B cell (primary cell): Measurements from ENCODE around the gene GPR142. TPM values are rescaled to one million over a fixed set of nuclear protein-coding genes. Genes with fewer than 3 reads are reported as not detected.

Source experiments
- ATAC-seq: fragments of 200-7000 bp; cut with Tn5 transposase; one replicate; pipeline ENCODE4 v1.10.0; 2021; ENCODE audit warnings: low read depth, mild to moderate bottlenecking, moderate number of reproducible peaks, moderate library complexity
- CTCF ChIA-PET: fragments of 350-600 bp; sonication (Branson Sonifier 250); formaldehyde crosslinking; loops from one replicate; lab custom pipeline; 2021; ENCODE audit warnings: antibody characterized with exemption, inconsistent platforms; lab: Charles Lee
- POLR2A ChIA-PET: fragments of 350-600 bp; sonication (Branson Sonifier 250); formaldehyde crosslinking; loops from one replicate; lab custom pipeline; 2021; ENCODE audit warnings: antibody characterized with exemption; lab: Charles Lee
- DNase-seq: peaks from one replicate; pipeline ENCODE4 v3.0.0; 2013
- H2AFZ ChIP-seq: 2 replicates; pipeline ENCODE4 v1.6.1; 2012; ENCODE audit warnings: mild to moderate bottlenecking, low read depth, low read length; ENCODE audit not compliant: insufficient read depth, poor library complexity, severe bottlenecking
- H3K27ac ChIP-seq, 2 donors: 1 replicate in 1 of 2; 2 replicates in 1 of 2; pipeline ENCODE4 v1.5.1; 2012 to 2013; ENCODE audit warnings: low read length in 2 of 2, mild to moderate bottlenecking in 2 of 2, moderate library complexity in 1 of 2
- H3K27me3 ChIP-seq, 4 experiments: fragments of 200-600 bp in 1 of 4; sonication (generic) in 1 of 4; replicated peaks in 1 of 4; 1 replicate in 2 of 4; 2 replicates in 2 of 4; pipeline versions ENCODE4 v1.6.1 to v1.7.0; 2013 to 2016; ENCODE audit warnings: low read length in 3 of 4, mild to moderate bottlenecking in 2 of 4, mixed read lengths in 1 of 4, moderate library complexity in 1 of 4; ENCODE audit not compliant: insufficient read depth in 4 of 4, control insufficient read depth in 3 of 4; ENCODE audit errors: control extremely low read depth in 1 of 4
- H3K36me3 ChIP-seq, 2 experiments: replicated peaks in 1 of 2; 1 replicate in 1 of 2; 2 replicates in 1 of 2; pipeline versions ENCODE4 v1.6.1 to v1.7.1; 2013; ENCODE audit warnings: low read length in 1 of 2; ENCODE audit not compliant: insufficient read depth in 2 of 2, control insufficient read depth in 1 of 2; ENCODE audit errors: control extremely low read depth in 1 of 2, extremely low read depth in 1 of 2
- H3K4me1 ChIP-seq, 2 donors: fragments of 200-600 bp in 1 of 2; sonication (generic) in 1 of 2; 1 replicate in 1 of 2; 2 replicates in 1 of 2; pipeline versions ENCODE4 v1.5.1 to v1.6.1; 2013 to 2017; ENCODE audit warnings: low read length in 2 of 2; ENCODE audit not compliant: control insufficient read depth in 2 of 2, insufficient read depth in 2 of 2
- H3K4me2 ChIP-seq: replicated peaks from 2 replicates; pipeline ENCODE3; 2012; ENCODE audit warnings: mild to moderate bottlenecking, low read depth, low read length; ENCODE audit not compliant: poor library complexity, severe bottlenecking
- H3K4me3 ChIP-seq, 5 experiments: fragments of 200-600 bp in 1 of 5; sonication (generic) in 1 of 5; 1 replicate in 3 of 5; 2 replicates in 2 of 5; pipeline versions ENCODE4 v1.5.1 to v1.7.0; 2011 to 2016; ENCODE audit warnings: low read length in 4 of 5, mild to moderate bottlenecking in 4 of 5, low read depth in 2 of 5, control low read depth in 1 of 5, moderate library complexity in 1 of 5; ENCODE audit not compliant: insufficient read depth in 1 of 5; ENCODE audit errors: control extremely low read depth in 1 of 5, extremely low read depth in 1 of 5
- H3K79me2 ChIP-seq: fragments of 200-600 bp; sonication (generic); one replicate; pipeline ENCODE4 v1.6.0; 2016; ENCODE audit warnings: low read length; ENCODE audit not compliant: control insufficient read depth, insufficient read depth
- H3K9ac ChIP-seq: fragments of 200-600 bp; sonication (generic); 2 replicates; pipeline ENCODE4 v1.6.1; 2017; ENCODE audit warnings: mild to moderate bottlenecking, low read length, moderate library complexity
- H3K9me3 ChIP-seq, 3 donors: one replicate each; pipeline versions ENCODE4 v1.6.1 to v1.7.1; 2013; ENCODE audit warnings: low read length in 2 of 3; ENCODE audit not compliant: control insufficient read depth in 2 of 3, insufficient read depth in 1 of 3; ENCODE audit errors: control extremely low read depth in 1 of 3
- H4K20me1 ChIP-seq: 2 replicates; pipeline ENCODE4 v1.6.0; 2012; ENCODE audit warnings: mild to moderate bottlenecking, low read length; ENCODE audit not compliant: insufficient read depth, control insufficient read depth, poor library complexity, severe bottlenecking
- H3K27ac Mint-ChIP-seq: one replicate; pipeline ENCODE4 v1.8.0; 2021; ENCODE audit warnings: mixed read lengths
- H3K27me3 Mint-ChIP-seq: one replicate; pipeline ENCODE4 v1.8.0; 2021; ENCODE audit warnings: mixed read lengths
- H3K4me1 Mint-ChIP-seq: one replicate; pipeline ENCODE4 v1.8.0; 2021; ENCODE audit warnings: mixed read lengths
- H3K4me3 Mint-ChIP-seq: one replicate; pipeline ENCODE4 v1.8.0; 2021; ENCODE audit warnings: mixed read lengths
- H3K9me3 Mint-ChIP-seq: one replicate; pipeline ENCODE4 v1.8.0; 2022; ENCODE audit warnings: mixed read lengths; ENCODE audit not compliant: insufficient read depth
- EZH2 ChIP-seq: IDR thresholded peaks from 2 replicates; pipeline ENCODE4 v1.6.1; 2012; ENCODE audit warnings: borderline replicate concordance, low read depth, mild to moderate bottlenecking, moderate library complexity, low read length; ENCODE audit not compliant: insufficient read depth, poor library complexity, severe bottlenecking
- WGBS: methylation state at CpG from one replicate; pipeline ENCODE4 v1.1.5; 2013; ENCODE audit warnings: missing lambda C conversion rate; ENCODE audit not compliant: insufficient coverage; 5-methylcytosine and 5-hydroxymethylcytosine counted together
- intact Hi-C: fragments of 100-400 bp; cut with micrococcal nuclease; formaldehyde crosslinking; loops from one replicate; pipeline ENCODE4 v1.10.0; 2022
- polyA plus RNA-seq: library from polyadenylated mRNA; depleted of rRNA; stranded (reverse); fragments of >200 nt; gene quantifications from 2 replicates; pipeline ENCODE4 v1.2.3, GENCODE V29; 2012
- total RNA-seq, 2 donors: library from RNA; stranded (reverse); fragments of 120-200 nt in 1 of 2; gene quantifications; 1 replicate in 1 of 2; 2 replicates in 1 of 2; pipeline versions ENCODE4 v1.2.3 to v1.2.4, GENCODE V29; 2013 to 2022
- TF ChIP-seq, protein P1 (sequence below): fragments of 200-600 bp; IDR thresholded peaks from one replicate; pipeline ENCODE4 v1.8.0; 2022; ENCODE audit warnings: antibody characterized with exemption, mild to moderate bottlenecking

The GPR142 gene
- total and polyA plus RNA-seq, 2 donors (not counting 1 experiment from before 2014, with no cell fraction given) = not detected

GRCh38 chr17:74332763-74333283 lies 34.5 kb upstream of the GPR142 start:
- Histone ChIP-seq H3K4me3 (no peak overlapping the region), H3K9ac (no peak overlapping the region), H3K27me3 (peaks cover 0 to 12% (median 0%) of the 10 kb centered on the region in 4 experiments), H3K9me3 (peaks cover 0 to 15% (median 0%) of the 10 kb centered on the region in 3 donors), H3K27ac (no peak overlapping the region), H3K4me1 (no peaks in the 10 kb centered on the region), H3K4me2 (no peak overlapping the region), H3K36me3 (no peaks in the 10 kb centered on the region), H4K20me1 (no peaks in the 10 kb centered on the region), H3K79me2 (no peaks in the 10 kb centered on the region), H2AFZ (no peak overlapping the region)
- H3K4me3 Mint-ChIP-seq = no peak overlapping the region
- peaks cover 18% of the 10 kb centered on the region for H3K27me3 Mint-ChIP-seq
- no peak overlapping the region for H3K27ac Mint-ChIP-seq
- intact Hi-C loops = no loop called here
- ChIA-PET CTCF (no interaction called here), POLR2A (no interaction called here)
- ATAC-seq (no peak), DNase-seq (no peak)
- no peak for TF ChIP-seq EZH2
- TF ChIP-seq, protein P1, sequence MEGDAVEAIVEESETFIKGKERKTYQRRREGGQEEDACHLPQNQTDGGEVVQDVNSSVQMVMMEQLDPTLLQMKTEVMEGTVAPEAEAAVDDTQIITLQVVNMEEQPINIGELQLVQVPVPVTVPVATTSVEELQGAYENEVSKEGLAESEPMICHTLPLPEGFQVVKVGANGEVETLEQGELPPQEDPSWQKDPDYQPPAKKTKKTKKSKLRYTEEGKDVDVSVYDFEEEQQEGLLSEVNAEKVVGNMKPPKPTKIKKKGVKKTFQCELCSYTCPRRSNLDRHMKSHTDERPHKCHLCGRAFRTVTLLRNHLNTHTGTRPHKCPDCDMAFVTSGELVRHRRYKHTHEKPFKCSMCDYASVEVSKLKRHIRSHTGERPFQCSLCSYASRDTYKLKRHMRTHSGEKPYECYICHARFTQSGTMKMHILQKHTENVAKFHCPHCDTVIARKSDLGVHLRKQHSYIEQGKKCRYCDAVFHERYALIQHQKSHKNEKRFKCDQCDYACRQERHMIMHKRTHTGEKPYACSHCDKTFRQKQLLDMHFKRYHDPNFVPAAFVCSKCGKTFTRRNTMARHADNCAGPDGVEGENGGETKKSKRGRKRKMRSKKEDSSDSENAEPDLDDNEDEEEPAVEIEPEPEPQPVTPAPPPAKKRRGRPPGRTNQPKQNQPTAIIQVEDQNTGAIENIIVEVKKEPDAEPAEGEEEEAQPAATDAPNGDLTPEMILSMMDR = no peak
- no peaks in the 10 kb centered on the region for H3K9me3 Mint-ChIP-seq
- H3K4me1 Mint-ChIP-seq = no peaks in the 10 kb centered on the region
- 7% methylated on average over 6 of the region's 11 CpGs for WGBS

GRCh38 chr17:74334393-74335039 lies 32.8 kb upstream of the GPR142 start:
- H3K36me3 ChIP-seq = no peaks in the 10 kb centered on the region
- no peaks in the 10 kb centered on the region for H3K9me3 Mint-ChIP-seq
- no peak overlapping the region for H3K27ac ChIP-seq
- H2AFZ ChIP-seq = no peak overlapping the region
- H3K4me1 Mint-ChIP-seq = no peaks in the 10 kb centered on the region
- CTCF ChIA-PET = no interaction called here
- H3K27me3 ChIP-seq = peaks cover 0 to 12% (median 0%) of the 10 kb centered on the region in 4 experiments
- H3K4me2 ChIP-seq = no peak overlapping the region
- peaks cover 0 to 15% (median 0%) of the 10 kb centered on the region in 3 donors for H3K9me3 ChIP-seq
- TF ChIP-seq, protein P1 = no peak
- TF ChIP-seq EZH2 = no peak
- H3K27me3 Mint-ChIP-seq = peaks cover 13% of the 10 kb centered on the region
- 100% methylated on average over 1 of the region's 2 CpGs for WGBS
- H3K4me1 ChIP-seq = no peaks in the 10 kb centered on the region
- H3K4me3 Mint-ChIP-seq = no peak overlapping the region
- H3K27ac Mint-ChIP-seq = no peak overlapping the region
- ATAC-seq (no peak), DNase-seq (no peak)
- no peaks in the 10 kb centered on the region for H4K20me1 ChIP-seq
- H3K4me3 ChIP-seq = no peak overlapping the region
- POLR2A ChIA-PET = no interaction called here
- no peak overlapping the region for H3K9ac ChIP-seq
- intact Hi-C loops = no loop called here
- no peaks in the 10 kb centered on the region for H3K79me2 ChIP-seq
